Activated CD4-positive, alpha-beta T cell treated with anti-CD3 and anti-CD28 coated beads, Interleukin-2, amount 50 U/mL, for 24 hours (primary cell): ENCODE data around the gene VDR.

Experiments
- DNase-seq, 2 donors: peaks; one replicate each; pipeline ENCODE4 v3.0.0-alpha.2; 2020; ENCODE audit warnings: low read depth in 1 of 2, low spot score in 1 of 2

The VDR gene

DNA sequence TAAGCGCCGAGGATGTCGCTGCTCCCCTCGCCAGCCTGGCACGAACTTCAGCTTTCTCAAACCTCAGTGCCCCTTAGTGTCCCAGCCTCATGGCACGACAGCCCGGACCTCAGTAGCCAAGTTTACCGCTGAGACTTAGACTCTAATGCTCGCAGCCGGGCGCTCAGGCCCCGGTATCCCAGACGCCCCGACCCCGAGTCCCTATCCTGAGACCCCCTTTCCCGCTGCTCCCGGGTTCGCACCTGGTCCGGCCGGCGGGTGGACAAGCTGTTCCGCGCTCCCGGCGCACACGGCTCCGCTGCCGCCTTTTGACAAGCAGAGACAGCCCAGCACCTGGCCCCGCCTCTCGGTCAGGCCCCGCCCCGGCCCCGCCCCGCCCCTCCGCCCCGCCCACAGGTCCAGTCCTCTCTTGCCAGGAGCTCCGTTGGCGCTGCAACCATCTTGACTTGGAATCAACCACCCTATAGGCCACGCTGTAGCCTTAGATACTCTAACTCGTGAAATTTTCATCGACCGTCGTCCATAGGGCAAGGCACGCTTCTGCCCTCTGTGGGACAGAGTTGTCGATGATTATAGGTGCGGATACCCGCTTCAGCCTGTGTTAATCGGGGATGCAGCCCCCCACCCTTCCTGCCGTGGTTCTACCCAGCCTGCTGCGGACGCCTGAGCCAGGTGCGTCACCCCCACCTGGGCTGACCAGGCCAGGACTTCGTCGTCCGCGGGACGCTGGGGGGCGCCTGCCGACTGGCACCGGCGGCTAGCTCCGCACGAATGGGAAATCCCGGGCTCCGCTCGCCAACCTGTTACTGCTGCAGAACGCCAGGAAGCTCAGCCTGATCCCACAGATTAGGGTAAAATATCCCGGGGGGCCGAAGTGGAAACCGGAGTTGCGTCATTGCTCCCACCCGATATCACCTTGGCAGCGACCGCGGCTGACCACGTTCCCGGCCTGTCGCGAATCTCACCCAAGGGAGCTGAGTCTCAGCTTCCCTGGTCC, at the start of gene VDR:
Gene VDR (minus strand): TSS at position 282 of the 997 bp plus-strand sequence. CDS start 25,881 bp downstream, outside the sequence.
- peak; percentile 54 to 66 for DNase-seq

DNA sequence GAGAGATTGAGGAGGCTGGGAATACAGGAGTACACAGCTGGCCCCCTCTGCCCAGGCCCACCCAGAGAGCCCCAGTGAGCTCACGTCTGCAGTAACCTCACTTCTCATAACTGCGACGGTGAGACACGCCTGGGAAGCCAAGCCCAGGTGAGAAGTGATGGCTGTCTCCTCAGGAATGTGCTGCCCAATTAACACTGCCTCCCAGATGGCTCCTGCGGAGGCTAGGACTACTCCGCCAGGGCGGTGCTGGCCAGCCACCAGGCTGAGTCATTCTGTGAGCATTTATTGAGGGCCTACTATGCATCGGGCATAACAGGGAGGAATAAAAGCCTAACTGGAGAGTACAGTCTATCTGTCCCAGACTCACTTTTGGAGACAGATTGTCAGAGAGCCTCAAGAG, 49.3 kb upstream of the VDR start:
- no peak for DNase-seq

DNA sequence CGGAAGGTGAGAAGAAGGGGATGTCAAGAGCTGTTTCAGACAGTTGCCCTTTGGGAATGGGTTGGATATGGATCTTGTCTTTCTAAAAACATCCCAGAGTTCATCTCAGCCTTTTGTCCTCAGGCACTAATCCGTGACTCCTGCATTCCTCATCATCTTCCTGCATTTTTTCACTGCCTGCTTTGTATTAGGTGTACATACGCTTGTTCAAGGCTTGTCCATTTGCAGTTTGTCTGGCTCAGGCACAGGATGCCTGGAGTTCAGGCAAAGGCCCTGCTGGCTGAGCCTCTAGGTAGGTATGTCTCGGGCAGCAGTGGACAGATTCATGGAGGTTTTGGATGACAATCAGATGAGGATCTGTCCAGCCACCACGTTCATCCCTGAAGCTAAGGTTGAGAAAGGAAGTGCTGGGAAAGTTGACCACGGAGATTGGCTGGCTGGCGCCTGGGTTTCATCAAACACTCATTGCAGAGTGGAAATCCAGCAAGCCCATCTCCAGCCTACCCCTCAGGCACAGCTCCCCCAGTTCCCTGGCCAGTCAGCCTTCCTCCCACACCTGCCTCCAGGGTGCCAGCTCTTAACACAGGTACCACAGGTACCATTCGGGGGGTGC, 46.2 kb upstream of the VDR start:
- no peak for DNase-seq

DNA sequence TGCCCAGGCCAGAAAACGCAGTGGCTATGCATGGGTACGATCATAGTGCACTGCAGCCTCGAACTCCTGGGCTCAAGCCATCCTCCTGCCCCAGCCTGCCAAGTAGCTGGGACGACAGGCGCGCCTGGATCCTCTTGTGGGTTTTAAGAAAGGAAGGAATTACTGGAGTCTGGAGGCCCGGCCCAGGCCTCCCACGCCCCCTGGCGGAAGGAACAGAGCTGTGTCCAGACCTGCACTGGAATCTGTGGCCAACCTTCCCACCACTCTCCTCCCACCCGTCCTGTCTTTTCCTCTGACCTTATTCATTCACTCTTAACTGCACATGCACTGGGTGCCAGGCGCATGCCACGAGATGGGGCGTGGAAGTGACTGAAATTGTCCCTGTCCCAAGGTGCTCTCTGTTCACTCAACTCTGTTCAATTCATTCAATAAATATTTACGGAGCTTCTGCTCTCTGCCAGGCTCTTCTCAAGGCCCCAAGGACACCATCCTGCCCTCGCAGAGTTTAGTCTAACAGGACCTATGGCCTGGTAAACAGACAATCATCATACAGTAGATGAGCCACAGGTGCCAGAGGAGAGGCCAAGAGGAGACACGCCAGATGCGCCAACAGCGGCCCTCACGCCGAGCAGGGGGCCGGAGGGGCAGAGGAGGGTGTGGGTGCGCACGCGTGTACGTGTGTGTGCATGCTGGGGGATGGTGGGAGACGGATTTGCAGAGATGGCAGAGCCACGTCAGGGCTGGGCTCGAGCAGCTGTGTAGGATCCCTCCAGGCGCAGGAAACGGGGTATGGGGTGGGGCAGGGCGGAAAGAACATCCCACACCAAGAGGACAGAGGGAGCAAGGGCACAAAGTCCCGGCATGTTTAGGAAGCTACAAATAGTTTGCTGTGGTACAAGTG, 44.9 kb upstream of the VDR start:
- peak in 1 of 2 donors; percentile 9 for DNase-seq

DNA sequence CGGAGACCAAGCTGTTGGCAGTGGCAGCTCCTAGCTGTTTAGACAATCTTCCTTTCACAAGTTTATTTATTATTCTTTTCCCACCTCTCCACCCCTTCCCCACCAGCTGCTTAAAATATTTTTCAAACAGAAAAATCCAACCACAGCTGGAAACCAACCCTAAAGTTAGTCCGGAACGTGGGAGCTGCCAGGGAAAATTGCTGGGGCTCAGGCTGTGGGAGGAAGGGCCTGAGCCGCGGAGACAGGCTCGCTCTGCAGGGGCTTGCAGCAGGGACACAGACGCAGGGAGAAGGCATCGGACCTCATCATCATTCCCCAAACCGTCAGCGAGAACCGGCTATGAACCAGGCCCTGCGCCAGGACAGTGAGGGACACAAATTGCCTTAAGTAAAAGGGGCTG, 42.5 kb upstream of the VDR start:
- no peak for DNase-seq

DNA sequence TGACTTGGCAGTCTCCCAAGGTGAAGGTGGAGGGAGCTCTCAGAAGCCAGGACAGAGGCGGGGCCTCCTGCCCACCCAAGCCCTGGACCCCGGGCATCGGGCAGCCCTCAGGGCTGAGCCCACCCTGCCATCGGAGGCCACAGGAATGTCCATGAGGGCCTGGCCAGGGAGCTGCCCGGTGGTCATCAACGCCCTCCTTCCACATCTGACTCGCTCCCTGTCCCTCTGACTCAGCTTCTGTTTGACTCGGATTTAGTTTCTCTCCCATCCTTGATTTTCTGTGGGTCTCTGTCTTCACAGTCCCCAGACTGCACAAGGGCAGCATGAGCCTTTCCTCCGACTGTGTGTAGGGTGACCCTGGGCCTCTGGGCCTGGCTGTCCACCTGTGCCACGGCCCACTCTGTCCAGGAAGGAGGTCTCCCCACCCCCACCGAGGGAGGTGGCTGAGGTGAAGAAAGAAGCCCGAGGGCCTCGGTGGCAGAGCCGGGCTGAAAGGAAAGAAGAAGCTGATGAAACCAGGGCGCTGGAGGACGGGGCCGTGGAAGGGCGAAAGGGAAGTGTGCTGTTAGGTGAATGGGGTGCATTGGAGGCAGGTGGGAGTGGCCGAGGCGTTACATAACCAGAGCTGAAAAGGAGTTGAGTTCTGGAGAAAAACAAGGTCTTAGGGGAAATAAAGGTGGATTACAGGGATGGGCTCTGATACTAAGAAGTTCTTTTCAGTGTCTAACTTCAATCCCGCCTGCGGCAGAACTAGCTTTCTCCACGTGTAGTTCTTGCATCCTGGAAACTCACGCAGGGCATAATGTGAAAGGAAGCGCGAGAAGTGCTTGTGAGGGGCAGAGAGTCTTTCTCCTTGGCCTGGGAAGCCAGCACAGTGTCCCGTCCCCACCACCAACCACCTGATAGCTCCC, 41.9 kb upstream of the VDR start:
- DNase-seq, result no peak

DNA sequence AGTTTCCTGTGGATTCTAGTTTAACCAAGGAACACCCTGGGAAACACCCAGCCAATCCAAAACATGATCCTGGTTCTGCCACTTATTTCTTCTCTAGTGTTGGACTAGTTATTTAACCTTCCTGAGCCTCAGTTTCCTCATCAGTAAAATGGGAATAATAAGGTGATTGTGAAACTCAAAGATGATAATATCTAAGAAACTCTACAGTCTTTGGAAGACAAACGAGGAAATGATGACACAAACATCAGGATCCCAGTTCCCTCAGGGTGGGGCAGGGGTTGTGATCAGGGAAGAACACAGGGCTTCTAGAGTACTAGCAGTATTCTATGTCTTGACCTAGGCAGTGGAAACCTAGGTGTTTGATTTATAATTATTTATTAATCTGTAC, 40.5 kb upstream of the VDR start:
- no peak for DNase-seq

DNA sequence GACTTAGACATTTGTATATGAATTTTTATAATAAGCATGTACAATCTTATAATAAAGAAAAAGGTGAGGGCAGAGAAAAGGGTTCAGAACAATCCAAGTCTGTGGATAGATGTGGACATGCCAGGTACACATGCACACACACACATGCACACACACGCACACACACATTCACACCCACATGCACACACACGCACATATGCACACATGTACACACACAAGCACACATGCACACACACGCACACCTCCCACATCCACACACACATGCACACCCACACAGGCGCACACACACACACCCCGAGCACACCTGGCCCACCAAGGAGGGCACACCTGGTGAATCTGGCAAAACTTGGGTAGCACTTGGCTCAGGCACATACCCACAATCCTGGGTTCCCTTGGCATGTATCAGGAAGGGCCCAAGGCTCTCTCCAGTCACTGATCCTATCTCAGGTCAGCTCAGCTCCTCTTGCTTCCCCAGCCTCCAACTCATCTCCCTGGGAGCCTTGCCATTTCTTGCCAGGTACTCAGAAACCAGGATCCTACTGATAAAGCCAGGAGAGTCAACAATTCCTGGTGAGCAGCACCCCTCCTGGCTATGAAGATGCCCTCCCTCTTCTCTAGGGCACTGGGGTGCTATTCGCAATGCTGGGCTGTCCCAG, 40.0 kb upstream of the VDR start:
- no peak for DNase-seq

DNA sequence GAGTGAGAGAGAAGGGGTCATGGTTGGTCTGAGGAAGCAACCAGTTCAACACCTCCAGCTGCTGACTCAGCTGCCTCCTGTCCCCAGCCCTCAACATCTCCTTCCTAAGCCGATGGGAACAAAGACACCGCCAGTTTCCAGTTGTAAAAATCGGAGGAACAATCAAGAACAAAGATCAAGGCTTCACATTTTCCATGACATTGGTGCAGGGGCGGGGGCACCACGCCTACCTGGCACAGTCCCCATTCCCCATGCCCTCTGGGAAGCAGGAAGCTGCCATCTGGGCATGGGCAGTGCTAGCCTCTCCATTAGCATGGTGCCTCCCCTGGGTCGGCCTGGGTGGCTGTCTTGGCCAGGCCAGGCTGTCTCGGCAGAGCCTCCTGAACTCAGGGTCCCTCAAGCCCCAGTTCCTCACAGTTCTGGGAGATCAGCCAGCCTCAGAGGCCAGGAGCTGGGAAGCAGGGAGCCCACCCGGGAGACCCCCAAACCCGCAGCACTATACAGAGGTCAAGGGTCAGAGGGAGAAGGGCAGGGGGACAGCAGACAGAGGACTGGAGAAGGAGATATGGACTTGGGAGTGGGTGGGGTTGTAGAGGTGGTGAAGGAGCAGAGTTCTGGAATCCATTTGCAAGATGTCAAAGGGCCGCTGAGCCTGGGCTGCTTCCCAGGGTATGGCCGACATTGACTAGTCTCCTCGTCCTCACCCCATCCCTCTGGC, 39.0 kb upstream of the VDR start:
- no peak for DNase-seq

DNA sequence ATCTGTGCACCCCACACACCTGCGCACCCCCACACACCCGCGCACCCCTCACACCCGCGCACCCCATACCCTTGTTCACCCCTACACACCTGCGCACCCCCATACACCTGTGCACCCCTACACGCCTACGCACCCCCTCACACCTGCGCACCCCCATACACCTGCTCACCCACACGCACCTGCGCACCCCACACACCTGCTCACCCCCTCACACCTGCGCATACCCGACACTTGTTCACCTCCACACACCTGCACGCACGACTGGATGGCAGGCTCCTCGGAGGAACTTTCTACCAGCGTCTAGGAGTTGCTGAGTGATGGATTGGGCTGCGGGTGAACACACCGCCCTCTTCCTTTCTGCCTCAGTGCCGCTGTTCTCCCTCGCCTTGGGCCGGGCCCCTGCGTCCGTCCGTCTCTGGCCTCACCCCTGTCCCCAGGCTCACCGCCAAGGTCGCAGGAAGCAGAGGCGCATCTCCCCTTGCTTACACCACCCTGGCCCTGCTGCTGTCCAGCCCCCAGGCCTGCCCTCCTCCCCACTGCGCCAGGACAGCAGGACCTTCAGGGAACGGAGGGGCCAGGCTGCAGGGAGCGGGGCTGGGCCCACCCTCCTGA, 37.9 kb upstream of the VDR start:
- no peak for DNase-seq

DNA sequence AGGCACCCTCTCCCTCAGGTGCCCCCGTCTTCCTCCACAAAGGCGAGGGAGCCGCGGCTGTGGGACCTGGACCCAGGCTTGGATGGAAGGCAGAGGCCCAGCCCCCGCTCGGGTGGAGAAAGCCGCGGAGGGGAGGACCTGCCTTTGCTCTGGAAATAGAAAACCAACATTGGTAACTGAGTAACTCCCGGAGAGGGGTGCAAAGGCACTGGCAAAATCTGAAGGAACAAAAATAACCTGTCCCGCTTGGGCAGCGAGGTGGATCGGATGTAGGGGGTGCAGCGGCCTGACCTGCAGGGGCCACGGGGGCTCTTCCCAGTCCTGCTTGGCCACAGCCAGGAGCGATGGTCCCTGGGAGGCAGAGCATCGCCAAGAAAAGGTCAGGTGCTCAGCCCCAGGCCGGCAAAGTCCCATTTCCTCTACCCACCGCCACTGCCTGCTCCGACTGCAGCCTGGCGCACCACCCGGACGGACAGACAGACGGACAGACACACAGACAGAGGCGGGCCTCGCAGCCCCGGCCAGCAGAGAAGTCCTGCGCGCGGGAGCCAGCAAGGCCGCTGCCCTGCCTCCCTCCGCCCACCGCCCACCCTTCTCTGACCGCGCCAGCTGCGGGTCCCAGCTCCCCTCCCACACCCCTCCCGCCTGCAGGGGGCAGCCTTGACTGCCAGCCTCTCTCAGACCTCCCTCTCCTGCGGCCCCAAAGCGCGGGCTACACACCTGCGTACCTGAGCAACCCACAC, 37.2 kb upstream of the VDR start:
- DNase-seq, result peak in 1 of 2 donors; percentile 14

DNA sequence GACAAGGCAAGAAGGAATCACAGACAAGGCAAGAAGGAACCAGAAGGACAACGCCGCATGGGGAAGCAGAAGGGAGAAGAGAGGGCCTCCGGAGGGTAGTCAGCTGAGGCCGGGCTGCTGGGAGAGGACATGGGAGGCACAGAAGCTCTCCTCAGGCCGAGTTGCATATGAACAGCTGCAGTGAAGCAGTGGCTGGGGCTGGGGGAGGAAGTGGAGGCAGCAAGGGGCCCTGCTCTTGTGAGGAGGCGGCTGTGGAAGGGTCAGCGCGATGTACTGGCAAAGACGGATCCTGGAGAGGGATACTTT, 36.6 kb upstream of the VDR start:
- no peak for DNase-seq

DNA sequence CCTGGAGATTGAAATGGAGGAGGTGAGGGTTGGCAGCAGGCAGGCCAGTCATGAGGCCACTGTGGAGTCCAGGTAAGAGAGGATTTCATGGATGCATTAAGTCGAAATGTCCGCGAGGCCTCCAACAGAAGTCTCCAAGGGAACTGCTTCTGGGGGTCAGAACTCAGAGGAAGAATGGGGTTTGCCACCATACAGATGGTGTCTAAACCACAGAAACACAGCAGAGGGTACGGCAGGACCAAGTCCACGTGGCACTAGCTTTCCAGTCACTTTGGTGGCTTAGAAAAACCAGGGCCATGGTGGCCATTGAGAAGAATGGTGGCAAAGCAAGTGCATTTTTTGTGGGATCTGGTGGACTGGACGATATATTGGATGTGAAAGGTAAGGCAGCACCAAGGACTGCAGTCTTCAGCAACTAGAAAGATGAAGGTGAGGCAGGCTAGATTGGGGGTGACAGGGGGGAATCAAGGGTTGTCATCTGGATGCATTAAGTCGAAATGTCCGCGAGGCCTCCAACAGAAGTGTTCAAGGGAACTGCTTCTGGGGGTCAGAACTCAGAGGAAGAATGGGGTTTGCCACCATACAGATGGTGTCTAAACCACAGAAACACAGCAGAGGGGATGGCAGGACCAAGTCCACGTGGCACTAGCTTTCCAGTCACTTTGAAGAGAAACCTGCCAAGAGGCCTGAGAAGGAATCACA, 36.1 kb upstream of the VDR start:
- DNase-seq, result peak in 1 of 2 donors; percentile 7

DNA sequence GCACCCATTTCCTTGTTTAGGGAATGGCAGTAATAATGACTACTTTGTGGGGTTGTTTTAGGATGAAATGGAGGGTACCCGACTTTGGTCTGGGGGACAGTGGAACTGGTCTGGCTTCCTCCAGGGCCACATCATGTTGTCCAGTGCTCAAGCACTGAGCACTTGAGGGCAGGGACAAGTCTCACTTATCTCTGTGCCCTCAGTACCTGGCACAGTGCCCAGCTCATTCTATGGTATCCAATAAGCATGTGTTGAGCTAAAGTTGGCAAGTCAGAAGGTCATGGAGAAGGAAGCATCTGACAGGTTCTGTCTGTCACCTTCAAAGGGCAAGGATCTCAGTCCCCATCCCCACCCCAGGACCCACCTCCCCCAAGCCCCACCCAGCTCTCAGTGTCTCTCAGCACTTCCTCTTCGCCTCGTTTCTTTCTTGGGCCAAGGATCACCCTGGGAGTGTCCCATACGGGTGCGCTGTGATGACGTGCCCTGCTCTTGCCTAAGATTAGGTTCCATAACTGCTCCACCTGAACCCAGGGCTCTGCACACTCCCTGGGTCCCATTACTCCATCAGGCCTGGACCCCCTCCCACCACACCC, 34.3 kb upstream of the VDR start:
- no peak for DNase-seq

DNA sequence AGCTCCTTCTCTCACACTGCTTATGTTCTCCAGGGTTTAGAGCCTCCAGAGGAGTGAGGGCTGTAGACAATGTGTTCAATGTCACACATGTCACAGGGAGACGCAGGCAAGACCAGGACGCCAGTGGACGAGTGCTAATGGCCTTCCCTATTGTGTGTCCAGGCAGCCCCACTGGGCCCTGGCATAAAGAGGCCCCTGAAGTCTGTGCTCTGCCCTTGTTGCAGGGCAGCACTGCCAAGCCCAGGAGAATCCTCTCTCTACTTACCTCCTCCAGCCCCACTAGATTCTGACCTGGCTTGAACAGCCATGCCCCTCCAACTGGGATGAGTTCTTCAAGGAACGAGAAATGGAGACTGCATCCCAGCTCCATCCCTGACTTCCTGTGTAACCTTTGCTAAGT, 33.8 kb upstream of the VDR start:
- no peak for DNase-seq

DNA sequence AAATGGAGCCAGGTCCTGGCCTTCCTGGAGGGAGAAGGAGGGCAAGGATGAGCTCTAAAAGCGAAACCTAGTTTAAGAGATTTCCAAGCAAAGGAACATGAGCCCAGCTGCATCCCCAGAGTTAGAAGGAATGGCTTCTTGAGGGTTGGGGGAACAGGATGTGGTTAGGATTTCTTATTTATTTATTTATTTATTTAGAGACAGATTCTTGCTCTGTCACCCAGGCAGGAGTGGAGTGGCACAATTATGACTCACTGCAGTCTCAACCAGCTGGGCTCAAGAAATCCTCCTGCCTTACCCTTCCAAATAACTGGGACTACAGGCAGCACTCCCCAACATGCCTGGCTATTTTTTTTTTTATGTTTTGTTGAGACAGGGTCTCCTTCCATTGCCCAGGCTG, 33.3 kb upstream of the VDR start:
- DNase-seq, result no peak

DNA sequence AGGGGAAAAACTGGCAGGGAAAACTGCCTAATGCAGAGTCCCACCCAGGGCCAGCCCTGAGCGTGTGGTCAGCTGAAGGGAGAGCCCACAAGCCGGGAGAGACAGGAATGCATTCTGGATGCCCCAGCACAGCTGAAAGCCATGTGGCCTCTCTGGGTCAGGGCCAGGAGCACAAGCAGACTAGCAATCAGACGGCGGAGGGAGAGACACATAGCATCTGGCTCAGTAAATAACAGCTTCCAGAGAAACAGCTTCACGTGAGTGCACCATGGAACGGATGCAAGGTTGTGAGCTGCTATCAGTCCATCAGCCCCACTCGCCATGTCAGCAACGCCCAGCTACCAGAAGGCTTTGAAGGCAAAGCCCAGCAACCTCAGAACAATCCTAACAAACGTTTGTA, 30.4 kb upstream of the VDR start:
- DNase-seq, result no peak
